HepG2 (cell line): ENCODE results near the gene C9orf50. TPM values are rescaled to one million over a fixed set of nuclear protein-coding genes. Genes with fewer than 3 reads are reported as not detected.

Source experiments
- ARID2 ChIP-seq: sonication (generic); formaldehyde crosslinking; IDR thresholded peaks from 2 replicates; pipeline ENCODE4 v1.8.1; 2022; ENCODE audit warnings: mild to moderate bottlenecking, missing genetic modification reagents, borderline replicate concordance
- EP300 ChIP-seq, 3 experiments: sonication (generic) in 1 of 3; formaldehyde crosslinking in 1 of 3; IDR thresholded peaks; 2 replicates each; pipeline versions ENCODE4 v1.5.1 to v1.6.1; 2011 to 2020; ENCODE audit warnings: low read depth in 2 of 3, low read length in 2 of 3, borderline replicate concordance in 1 of 3, improper control_type of control experiment in 1 of 3, mild to moderate bottlenecking in 1 of 3, missing genetic modification reagents in 1 of 3, moderate library complexity in 1 of 3
- FOXK2 ChIP-seq: fragments of 450-650 bp; IDR thresholded peaks from 2 replicates; pipeline ENCODE4 v1.6.1; 2016
- HNRNPL ChIP-seq: fragments of 200-400 bp; formaldehyde crosslinking; IDR thresholded peaks from 2 replicates; pipeline ENCODE4 v1.6.1; 2017; ENCODE audit warnings: mild to moderate bottlenecking, low read depth, low read length
- IRF2 ChIP-seq: IDR thresholded peaks from 2 replicates; pipeline ENCODE4 v1.6.1; 2018; ENCODE audit warnings: missing genetic modification reagents, missing compliant biosample characterization
- MED8 ChIP-seq: sonication (generic); formaldehyde crosslinking; IDR thresholded peaks from 2 replicates; pipeline ENCODE4 v1.8.1; 2023; ENCODE audit warnings: mild to moderate bottlenecking, missing genetic modification reagents; ENCODE audit not compliant: insufficient replicate concordance
- ONECUT2 ChIP-seq: sonication (generic); formaldehyde crosslinking; IDR thresholded peaks from 2 replicates; pipeline ENCODE4 v1.4.0; 2020; ENCODE audit warnings: missing genetic modification reagents
- PHB2 ChIP-seq: fragments of 450-650 bp; IDR thresholded peaks from 2 replicates; pipeline ENCODE4 v1.6.1; 2018; ENCODE audit not compliant: partially characterized antibody
- PHF20 ChIP-seq: sonication (generic); formaldehyde crosslinking; IDR thresholded peaks from 2 replicates; pipeline ENCODE4 v1.5.0; 2020; ENCODE audit warnings: mild to moderate bottlenecking, missing genetic modification reagents
- TARDBP ChIP-seq: sonication (generic); formaldehyde crosslinking; IDR thresholded peaks from 2 replicates; pipeline ENCODE4 v1.8.0; 2022; ENCODE audit warnings: mild to moderate bottlenecking, missing genetic modification reagents
- TCF12 ChIP-seq, 2 experiments: fragments of 450-650 bp in 1 of 2; sonication (generic) in 1 of 2; formaldehyde crosslinking in 1 of 2; IDR thresholded peaks; 2 replicates each; pipeline versions ENCODE4 v1.6.1 to v1.8.0; 2017 to 2022; ENCODE audit warnings: antibody characterized with exemption in 1 of 2, mild to moderate bottlenecking in 1 of 2, missing genetic modification reagents in 1 of 2, moderate library complexity in 1 of 2
- ZMYM3 ChIP-seq: sonication (generic); formaldehyde crosslinking; IDR thresholded peaks from 2 replicates; pipeline ENCODE4 v1.5.1; 2020; ENCODE audit warnings: mild to moderate bottlenecking, missing genetic modification reagents
- ZNF292 ChIP-seq: sonication (generic); formaldehyde crosslinking; IDR thresholded peaks from 2 replicates; pipeline ENCODE4 v1.8.1; 2022; ENCODE audit warnings: mild to moderate bottlenecking, low read depth, missing genetic modification reagents, borderline replicate concordance
- ZNF652 ChIP-seq: IDR thresholded peaks from 2 replicates; pipeline ENCODE4 v1.6.1; 2016; ENCODE audit warnings: low read depth, borderline replicate concordance
- ZNF770 ChIP-seq: sonication (generic); formaldehyde crosslinking; IDR thresholded peaks from 2 replicates; pipeline ENCODE4 v1.5.0; 2020; ENCODE audit warnings: mild to moderate bottlenecking, missing genetic modification reagents
- ZNF839 ChIP-seq: sonication (generic); formaldehyde crosslinking; IDR thresholded peaks from 2 replicates; pipeline ENCODE4 v1.4.0; 2020; ENCODE audit warnings: missing genetic modification reagents, mild to moderate bottlenecking, borderline replicate concordance
- polyA plus RNA-seq, 8 experiments: library from polyadenylated mRNA; depleted of rRNA in 3 of 8; stranded (reverse) in 7 of 8; unstranded in 1 of 8; fragments of >200 nt; fragmentation: Illumina TruSeq in 4 of 8; extraction: Trizol in 4 of 8; gene quantifications; 2 replicates each; pipeline versions ENCODE4 v1.2.1 to v1.2.3, GENCODE V29; 2011 to 2016; ENCODE audit warnings: low read depth in 4 of 8, missing spikeins in 1 of 8, mixed read lengths in 1 of 8; ENCODE audit not compliant: insufficient read depth in 1 of 8
- total RNA-seq, 5 experiments: library from RNA; depleted of rRNA; stranded (reverse); fragments of >200 nt; fragmentation: Illumina TruSeq; extraction: Trizol; gene quantifications; 2 replicates each; pipeline ENCODE4 v1.2.3, GENCODE V29; 2016; ENCODE audit warnings: low read depth in 1 of 5
- TF ChIP-seq, protein P1 (sequence below): sonication (generic); formaldehyde crosslinking; IDR thresholded peaks from 2 replicates; pipeline ENCODE4 v1.5.1; 2020; ENCODE audit warnings: mild to moderate bottlenecking, missing genetic modification reagents, borderline replicate concordance
- TF ChIP-seq, protein P2 (sequence below): sonication (generic); formaldehyde crosslinking; IDR thresholded peaks from 2 replicates; pipeline ENCODE4 v1.8.1; 2023; ENCODE audit warnings: mild to moderate bottlenecking, missing genetic modification reagents
- TF ChIP-seq, protein P3 (sequence below): sonication (generic); formaldehyde crosslinking; IDR thresholded peaks from 2 replicates; pipeline ENCODE4 v1.4.0; 2020; ENCODE audit warnings: low read depth, mild to moderate bottlenecking, missing genetic modification reagents

Gene C9orf50
- total and polyA plus RNA-seq, 2 of the 13 experiments (the other 11 are each of a cell fraction or from before 2014, with no cell fraction given): not detected

DNA sequence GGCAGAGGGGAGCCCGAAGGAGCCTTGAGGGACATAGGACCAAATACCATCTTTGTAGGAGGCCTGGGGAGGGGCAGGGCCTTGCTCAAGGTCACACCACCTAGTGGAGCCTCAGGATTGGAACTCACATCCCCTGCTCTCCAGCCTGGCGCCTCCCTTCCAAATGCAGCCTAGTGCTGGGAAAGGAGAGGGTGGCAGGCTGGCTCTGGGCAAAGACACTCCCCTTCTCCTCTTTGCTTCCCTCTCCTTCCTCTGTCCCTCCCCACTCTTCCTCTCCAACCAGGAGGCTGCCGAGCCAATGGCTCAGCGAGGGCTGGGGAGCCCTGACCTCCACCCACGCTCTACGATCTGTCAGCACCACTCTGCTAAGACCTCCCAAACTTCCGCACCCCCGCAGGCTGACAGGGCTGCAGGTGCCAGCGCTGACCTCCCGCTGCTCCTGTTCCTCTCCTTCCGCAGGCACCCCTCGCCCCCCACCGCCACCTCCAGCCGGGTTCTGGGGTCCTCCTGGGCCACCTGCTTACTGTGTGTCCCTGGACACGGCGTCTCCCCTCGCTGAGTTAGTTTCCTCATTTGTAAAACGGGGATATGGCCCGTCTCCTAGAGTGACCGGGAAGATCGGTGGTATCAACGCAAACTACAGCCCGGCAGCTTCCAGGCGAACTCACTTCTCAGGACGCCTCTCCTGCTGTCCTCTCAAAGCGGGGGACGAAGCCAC, 52.9 kb downstream of the C9orf50 start (continued):
- TF ChIP-seq, protein P1, sequence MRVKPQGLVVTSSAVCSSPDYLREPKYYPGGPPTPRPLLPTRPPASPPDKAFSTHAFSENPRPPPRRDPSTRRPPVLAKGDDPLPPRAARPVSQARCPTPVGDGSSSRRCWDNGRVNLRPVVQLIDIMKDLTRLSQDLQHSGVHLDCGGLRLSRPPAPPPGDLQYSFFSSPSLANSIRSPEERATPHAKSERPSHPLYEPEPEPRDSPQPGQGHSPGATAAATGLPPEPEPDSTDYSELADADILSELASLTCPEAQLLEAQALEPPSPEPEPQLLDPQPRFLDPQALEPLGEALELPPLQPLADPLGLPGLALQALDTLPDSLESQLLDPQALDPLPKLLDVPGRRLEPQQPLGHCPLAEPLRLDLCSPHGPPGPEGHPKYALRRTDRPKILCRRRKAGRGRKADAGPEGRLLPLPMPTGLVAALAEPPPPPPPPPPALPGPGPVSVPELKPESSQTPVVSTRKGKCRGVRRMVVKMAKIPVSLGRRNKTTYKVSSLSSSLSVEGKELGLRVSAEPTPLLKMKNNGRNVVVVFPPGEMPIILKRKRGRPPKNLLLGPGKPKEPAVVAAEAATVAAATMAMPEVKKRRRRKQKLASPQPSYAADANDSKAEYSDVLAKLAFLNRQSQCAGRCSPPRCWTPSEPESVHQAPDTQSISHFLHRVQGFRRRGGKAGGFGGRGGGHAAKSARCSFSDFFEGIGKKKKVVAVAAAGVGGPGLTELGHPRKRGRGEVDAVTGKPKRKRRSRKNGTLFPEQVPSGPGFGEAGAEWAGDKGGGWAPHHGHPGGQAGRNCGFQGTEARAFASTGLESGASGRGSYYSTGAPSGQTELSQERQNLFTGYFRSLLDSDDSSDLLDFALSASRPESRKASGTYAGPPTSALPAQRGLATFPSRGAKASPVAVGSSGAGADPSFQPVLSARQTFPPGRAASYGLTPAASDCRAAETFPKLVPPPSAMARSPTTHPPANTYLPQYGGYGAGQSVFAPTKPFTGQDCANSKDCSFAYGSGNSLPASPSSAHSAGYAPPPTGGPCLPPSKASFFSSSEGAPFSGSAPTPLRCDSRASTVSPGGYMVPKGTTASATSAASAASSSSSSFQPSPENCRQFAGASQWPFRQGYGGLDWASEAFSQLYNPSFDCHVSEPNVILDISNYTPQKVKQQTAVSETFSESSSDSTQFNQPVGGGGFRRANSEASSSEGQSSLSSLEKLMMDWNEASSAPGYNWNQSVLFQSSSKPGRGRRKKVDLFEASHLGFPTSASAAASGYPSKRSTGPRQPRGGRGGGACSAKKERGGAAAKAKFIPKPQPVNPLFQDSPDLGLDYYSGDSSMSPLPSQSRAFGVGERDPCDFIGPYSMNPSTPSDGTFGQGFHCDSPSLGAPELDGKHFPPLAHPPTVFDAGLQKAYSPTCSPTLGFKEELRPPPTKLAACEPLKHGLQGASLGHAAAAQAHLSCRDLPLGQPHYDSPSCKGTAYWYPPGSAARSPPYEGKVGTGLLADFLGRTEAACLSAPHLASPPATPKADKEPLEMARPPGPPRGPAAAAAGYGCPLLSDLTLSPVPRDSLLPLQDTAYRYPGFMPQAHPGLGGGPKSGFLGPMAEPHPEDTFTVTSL (CRISPR knock-in tag): no peak
- TF ChIP-seq ZMYM3 (CRISPR knock-in tag): no peak
- TF ChIP-seq ZNF839 (CRISPR knock-in tag): peak; percentile 43; the same call in 1 of the 2 replicates
- no peak for TF ChIP-seq FOXK2
- no peak for TF ChIP-seq TCF12 (IDR thresholded peaks at IDR 0.05)
- no peak; the same call in 1 of the 2 replicates for TF ChIP-seq TCF12 (CRISPR knock-in tag; IDR thresholded peaks at IDR 0.05)
- TF ChIP-seq, protein P2, sequence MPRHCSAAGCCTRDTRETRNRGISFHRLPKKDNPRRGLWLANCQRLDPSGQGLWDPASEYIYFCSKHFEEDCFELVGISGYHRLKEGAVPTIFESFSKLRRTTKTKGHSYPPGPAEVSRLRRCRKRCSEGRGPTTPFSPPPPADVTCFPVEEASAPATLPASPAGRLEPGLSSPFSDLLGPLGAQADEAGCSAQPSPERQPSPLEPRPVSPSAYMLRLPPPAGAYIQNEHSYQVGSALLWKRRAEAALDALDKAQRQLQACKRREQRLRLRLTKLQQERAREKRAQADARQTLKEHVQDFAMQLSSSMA (CRISPR knock-in tag): 0 out of 2 replicates have a peak, but pooled peaks have one; percentile 18
- no peak for TF ChIP-seq ZNF770
- TF ChIP-seq, protein P3, sequence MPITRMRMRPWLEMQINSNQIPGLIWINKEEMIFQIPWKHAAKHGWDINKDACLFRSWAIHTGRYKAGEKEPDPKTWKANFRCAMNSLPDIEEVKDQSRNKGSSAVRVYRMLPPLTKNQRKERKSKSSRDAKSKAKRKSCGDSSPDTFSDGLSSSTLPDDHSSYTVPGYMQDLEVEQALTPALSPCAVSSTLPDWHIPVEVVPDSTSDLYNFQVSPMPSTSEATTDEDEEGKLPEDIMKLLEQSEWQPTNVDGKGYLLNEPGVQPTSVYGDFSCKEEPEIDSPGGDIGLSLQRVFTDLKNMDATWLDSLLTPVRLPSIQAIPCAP (CRISPR knock-in tag): no peak
- no peak for TF ChIP-seq PHB2
- no peak for TF ChIP-seq ARID2 (CRISPR knock-in tag)
- no peak for TF ChIP-seq PHF20 (CRISPR knock-in tag)
- TF ChIP-seq ZNF652 (CRISPR knock-in tag): no peak
- TF ChIP-seq ZNF292 (CRISPR knock-in tag): peak; percentile 65; the same call in 1 of the 2 replicates
- TF ChIP-seq MED8 (CRISPR knock-in tag): peak; percentile 68
- peak; percentile 81 for TF ChIP-seq HNRNPL
- peak in 1 of 2 experiments; percentile 31; a peak in 1 of 4 replicates for TF ChIP-seq EP300 (IDR thresholded peaks at IDR 0.05; ENCODE audit: low read depth in 2 of 2, low read length in 2 of 2)
- no peak; the same call in 1 of the 2 replicates for TF ChIP-seq EP300 (CRISPR knock-in tag; IDR thresholded peaks at IDR 0.05; ENCODE audit: borderline replicate concordance)
- peak; percentile 22; the same call in 1 of the 2 replicates for TF ChIP-seq TARDBP (CRISPR knock-in tag)
- peak; percentile 26; the same call in 1 of the 2 replicates for TF ChIP-seq IRF2 (CRISPR knock-in tag)
- no peak for TF ChIP-seq ONECUT2
